NCI-H748 treated with DMSO at 0.1 percent for 48 hours (cell line): ENCODE data around the gene CSAG2.
A peak's percentile ranks its signal among the peaks of the same experiment; 100 is the strongest.
"Not testable (repeated sequence)": the region's sequence is repeated elsewhere in the genome, so short reads cannot be mapped to it uniquely, and the experiment has no call there.

Source experiments
- DNase-seq: peaks from one replicate; lab custom pipeline; 2025; lab: John Stamatoyannopoulos, UW

Gene CSAG2

GRCh38 chrX:152709173-152709572 is at the start of gene CSAG2:
Gene CSAG2, minus strand, starts transcription at chrX:152709273. Its CDS starts 161 bp downstream, at chrX:152709112.
- DNase-seq: not testable (repeated sequence)

- not testable (repeated sequence) for DNase-seq
Observed at GRCh38 chrX:152754871-152755270, 45.8 kb upstream of the CSAG2 start.

GRCh38 chrX:152753686-152754650 is 44.9 kb upstream of the CSAG2 start, which contains the start of gene MAGEA2:
Gene MAGEA2, minus strand, starts transcription at chrX:152753842. Its CDS starts 2,479 bp downstream, at chrX:152751363.
- not testable (repeated sequence) for DNase-seq

GRCh38 chrX:152738560-152738959 is 29.5 kb upstream of the CSAG2 start:
- DNase-seq: no peak

GRCh38 chrX:152736528-152736927 is 27.5 kb upstream of the CSAG2 start:
- DNase-seq: not testable (repeated sequence)

- DNase-seq: no peak
Observed at GRCh38 chrX:152735860-152736511, 26.9 kb upstream of the CSAG2 start.

GRCh38 chrX:152735101-152735500 is 26.0 kb upstream of the CSAG2 start:
- no peak for DNase-seq

GRCh38 chrX:152734143-152734858 is 25.2 kb upstream of the CSAG2 start:
- DNase-seq: not testable (repeated sequence)

GRCh38 chrX:152733261-152733975 is 24.3 kb upstream of the CSAG2 start, which contains the start of the genes CSAG1 and MAGEA12:
Gene CSAG1, minus strand, starts transcription at chrX:152733721. Its CDS starts 1,261 bp downstream, at chrX:152732460.
Gene MAGEA12, plus strand, starts transcription at chrX:152733757. Its CDS starts 2,405 bp downstream, at chrX:152736162.
- peak; percentile 54 for DNase-seq

- no peak for DNase-seq
Observed at GRCh38 chrX:152725409-152725808, 16.3 kb upstream of the CSAG2 start.

GRCh38 chrX:152713815-152714787 is 5.0 kb upstream of the CSAG2 start, which contains the start of gene MAGEA2B:
Gene MAGEA2B, plus strand, starts transcription at chrX:152714628. Its CDS starts 2,479 bp downstream, at chrX:152717107.
- DNase-seq: not testable (repeated sequence)

GRCh38 chrX:152713195-152713594 is 4.1 kb upstream of the CSAG2 start:
- not testable (repeated sequence) for DNase-seq

- not testable (repeated sequence) for DNase-seq
Observed at GRCh38 chrX:152706500-152706899, 2.6 kb downstream of the CSAG2 start.

- not testable (repeated sequence) for DNase-seq
Observed at GRCh38 chrX:152700390-152700789, 8.7 kb downstream of the CSAG2 start.

- DNase-seq: not testable (repeated sequence)
Observed at GRCh38 chrX:152697952-152698931, 10.8 kb downstream of the CSAG2 start, which contains the start of gene MAGEA3. Gene MAGEA3, plus strand, starts transcription at chrX:152698794. Its CDS starts 2,039 bp downstream, at chrX:152700833.

- DNase-seq: not testable (repeated sequence)
Observed at GRCh38 chrX:152681012-152681411, 28.1 kb downstream of the CSAG2 start.

GRCh38 chrX:152674652-152675051 is 34.4 kb downstream of the CSAG2 start:
- DNase-seq: not testable (repeated sequence)

GRCh38 chrX:152674135-152674534 is 34.9 kb downstream of the CSAG2 start:
- no peak for DNase-seq
